HL-60 (cell line): ENCODE measurements around the gene GUCA1A.
"Not testable (repeated sequence)": the region's sequence is repeated elsewhere in the genome, so short reads cannot be mapped to it uniquely, and the experiment has no call there.

ENCODE experiments used
- GABPA ChIP-seq: IDR thresholded peaks from 2 replicates; pipeline ENCODE4 v1.6.1; 2012; ENCODE audit warnings: low read depth
- POLR2AphosphoS5 ChIP-seq: IDR thresholded peaks from 2 replicates; pipeline ENCODE4 v1.6.1; 2012; ENCODE audit warnings: low read depth
- REST ChIP-seq: IDR thresholded peaks from 2 replicates; pipeline ENCODE4 v1.6.1; 2012; ENCODE audit warnings: low read depth; ENCODE audit not compliant: insufficient replicate concordance
- SPI1 ChIP-seq: IDR thresholded peaks from 2 replicates; pipeline ENCODE4 v1.6.1; 2012; ENCODE audit warnings: low read depth, mild to moderate bottlenecking, borderline replicate concordance
- TF ChIP-seq, protein P1 (sequence below): IDR thresholded peaks from one replicate; pipeline ENCODE4 v1.5.1; 2011; ENCODE audit warnings: low read length, control low read depth, inconsistent platforms; ENCODE audit not compliant: insufficient read depth

DNA sequence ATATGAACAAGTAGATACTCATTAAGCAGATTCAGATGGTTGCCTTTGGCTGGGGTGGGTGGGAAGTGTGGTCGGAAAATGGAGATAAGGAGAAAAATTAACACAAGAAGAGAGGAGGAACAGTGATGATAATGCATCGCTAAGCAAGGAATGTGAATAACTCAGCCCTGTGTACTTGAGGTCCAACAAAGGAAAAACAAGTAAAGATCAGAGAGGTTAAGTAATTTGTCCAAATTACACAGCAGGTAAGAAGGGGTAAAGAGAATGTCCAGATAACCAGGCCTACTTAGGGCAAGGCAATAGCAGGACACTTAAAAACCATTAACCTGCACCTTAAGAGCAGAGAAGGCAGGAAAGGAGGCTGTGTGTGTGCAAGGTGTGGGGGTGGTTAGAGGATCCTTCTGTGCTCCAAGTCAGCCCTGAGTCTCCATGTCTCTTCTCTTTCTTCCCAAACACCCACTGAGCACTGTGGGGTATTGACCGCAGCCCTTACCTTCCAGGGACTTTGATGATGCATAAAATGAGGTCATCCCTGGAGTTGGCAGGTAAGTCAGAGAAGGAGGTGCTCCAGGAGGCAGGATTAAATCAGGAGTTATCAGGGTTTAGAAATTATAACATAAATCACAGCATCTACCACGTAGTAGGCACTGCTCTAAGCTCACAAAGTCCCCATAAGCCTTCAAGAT is 20.5 kb upstream of the GUCA1A start:
- TF ChIP-seq REST, POLR2AphosphoS5, SPI1, GABPA: not testable (repeated sequence)
- TF ChIP-seq, protein P1, sequence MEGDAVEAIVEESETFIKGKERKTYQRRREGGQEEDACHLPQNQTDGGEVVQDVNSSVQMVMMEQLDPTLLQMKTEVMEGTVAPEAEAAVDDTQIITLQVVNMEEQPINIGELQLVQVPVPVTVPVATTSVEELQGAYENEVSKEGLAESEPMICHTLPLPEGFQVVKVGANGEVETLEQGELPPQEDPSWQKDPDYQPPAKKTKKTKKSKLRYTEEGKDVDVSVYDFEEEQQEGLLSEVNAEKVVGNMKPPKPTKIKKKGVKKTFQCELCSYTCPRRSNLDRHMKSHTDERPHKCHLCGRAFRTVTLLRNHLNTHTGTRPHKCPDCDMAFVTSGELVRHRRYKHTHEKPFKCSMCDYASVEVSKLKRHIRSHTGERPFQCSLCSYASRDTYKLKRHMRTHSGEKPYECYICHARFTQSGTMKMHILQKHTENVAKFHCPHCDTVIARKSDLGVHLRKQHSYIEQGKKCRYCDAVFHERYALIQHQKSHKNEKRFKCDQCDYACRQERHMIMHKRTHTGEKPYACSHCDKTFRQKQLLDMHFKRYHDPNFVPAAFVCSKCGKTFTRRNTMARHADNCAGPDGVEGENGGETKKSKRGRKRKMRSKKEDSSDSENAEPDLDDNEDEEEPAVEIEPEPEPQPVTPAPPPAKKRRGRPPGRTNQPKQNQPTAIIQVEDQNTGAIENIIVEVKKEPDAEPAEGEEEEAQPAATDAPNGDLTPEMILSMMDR = not testable (repeated sequence)
